Activated naive CD8-positive, alpha-beta T cell treated with anti-CD3 and anti-CD28 coated beads, Interleukin-2, amount 10 ng/mL, durations not matched to agents 7 days and 5 days (primary cell): ENCODE results near the gene RGPD6. TPM values are rescaled to one million over a fixed set of nuclear protein-coding genes. Genes with fewer than 3 reads are reported as not detected.
"Not testable (repeated sequence)": the region's sequence is repeated elsewhere in the genome, so short reads cannot be mapped to it uniquely, and the experiment has no call there.

Experiments
- ATAC-seq: fragments of 150-1000 bp; cut with Tn5 transposase; one replicate; pipeline ENCODE4 v1.10.0; 2021; ENCODE audit warnings: low read depth, moderate library complexity
- POLR2A ChIA-PET: fragments of 350-600 bp; sonication (Branson Sonifier 250); formaldehyde crosslinking; loops from one replicate; lab custom pipeline; 2021; ENCODE audit warnings: antibody characterized with exemption; lab: Charles Lee
- DNase-seq: peaks from one replicate; pipeline ENCODE4 v3.0.0; 2021
- H3K27ac Mint-ChIP-seq: one replicate; pipeline ENCODE4 v1.8.0; 2022; ENCODE audit warnings: mild to moderate bottlenecking, mixed read lengths
- H3K27me3 Mint-ChIP-seq: one replicate; pipeline ENCODE4 v1.8.0; 2022; ENCODE audit warnings: mild to moderate bottlenecking, moderate library complexity, mixed read lengths
- H3K36me3 Mint-ChIP-seq: one replicate; pipeline ENCODE4 v1.8.0; 2021; ENCODE audit warnings: mild to moderate bottlenecking, mixed read lengths
- H3K4me1 Mint-ChIP-seq: one replicate; pipeline ENCODE4 v1.8.0; 2021; ENCODE audit warnings: mixed read lengths
- H3K4me3 Mint-ChIP-seq: one replicate; pipeline ENCODE4 v1.8.0; 2022; ENCODE audit warnings: mild to moderate bottlenecking, moderate library complexity, mixed read lengths
- H3K9me3 Mint-ChIP-seq: one replicate; pipeline ENCODE4 v1.8.0; 2021; ENCODE audit warnings: mixed read lengths
- total RNA-seq, 2 experiments: library from RNA; stranded (reverse); gene quantifications; one replicate each; pipeline ENCODE4 v1.2.3, GENCODE V29; 2021

Gene RGPD6
- total RNA-seq: 10 to 100 TPM in 1 of 2 experiments, 1 to 10 TPM in 1; 6.3 to 15.5 TPM

GRCh38 chr2:110576763-110577416, at the start of gene RGPD6:
RGPD6 (minus strand) TSS chr2:110577222; CDS start chr2:110577024, 198 bp downstream.
- POLR2A ChIA-PET, H3K4me3 Mint-ChIP-seq, DNase-seq: not testable (repeated sequence)

GRCh38 chr2:110619326-110619939, 42.4 kb upstream of the RGPD6 start:
- H3K4me1 Mint-ChIP-seq, H3K36me3 Mint-ChIP-seq, POLR2A ChIA-PET, H3K27me3 Mint-ChIP-seq, ATAC-seq, H3K4me3 Mint-ChIP-seq, H3K27ac Mint-ChIP-seq, DNase-seq, H3K9me3 Mint-ChIP-seq: not testable (repeated sequence)

More at GRCh38 chr2:110576763-110577416, at the start of gene RGPD6:
- not testable (repeated sequence) for H3K27ac Mint-ChIP-seq, H3K9me3 Mint-ChIP-seq, H3K36me3 Mint-ChIP-seq, H3K4me1 Mint-ChIP-seq, H3K27me3 Mint-ChIP-seq
- peak; percentile 100 for ATAC-seq

- ATAC-seq, DNase-seq, H3K36me3 Mint-ChIP-seq, H3K4me1 Mint-ChIP-seq, H3K9me3 Mint-ChIP-seq, POLR2A ChIA-PET, H3K27me3 Mint-ChIP-seq, H3K4me3 Mint-ChIP-seq, H3K27ac Mint-ChIP-seq: not testable (repeated sequence)
These were observed 36.9 kb upstream of the RGPD6 start for GRCh38 chr2:110613927-110614326.

GRCh38 chr2:110610613-110611250, 33.7 kb upstream of the RGPD6 start:
- H3K4me1 Mint-ChIP-seq, H3K4me3 Mint-ChIP-seq, H3K27ac Mint-ChIP-seq, H3K36me3 Mint-ChIP-seq, H3K27me3 Mint-ChIP-seq, POLR2A ChIA-PET, H3K9me3 Mint-ChIP-seq: not testable (repeated sequence)
- peak; percentile 68 for ATAC-seq
- peak; percentile 33 for DNase-seq

GRCh38 chr2:110609843-110610612, 33.0 kb upstream of the RGPD6 start:
- not testable (repeated sequence) for H3K27ac Mint-ChIP-seq

GRCh38 chr2:110608788-110609502, 31.9 kb upstream of the RGPD6 start:
- POLR2A ChIA-PET, H3K27ac Mint-ChIP-seq: not testable (repeated sequence)

More at GRCh38 chr2:110609843-110610612, 33.0 kb upstream of the RGPD6 start:
- H3K4me1 Mint-ChIP-seq, H3K9me3 Mint-ChIP-seq, POLR2A ChIA-PET, H3K4me3 Mint-ChIP-seq, DNase-seq, H3K27me3 Mint-ChIP-seq, H3K36me3 Mint-ChIP-seq: not testable (repeated sequence)
- ATAC-seq: peak; percentile 18

GRCh38 chr2:110605057-110605456, 28.0 kb upstream of the RGPD6 start:
- POLR2A ChIA-PET, DNase-seq, H3K36me3 Mint-ChIP-seq, H3K4me3 Mint-ChIP-seq, H3K27me3 Mint-ChIP-seq, H3K9me3 Mint-ChIP-seq, H3K27ac Mint-ChIP-seq, H3K4me1 Mint-ChIP-seq, ATAC-seq: not testable (repeated sequence)

More at GRCh38 chr2:110608788-110609502, 31.9 kb upstream of the RGPD6 start:
- H3K4me3 Mint-ChIP-seq, H3K36me3 Mint-ChIP-seq, DNase-seq, H3K27me3 Mint-ChIP-seq, H3K9me3 Mint-ChIP-seq, ATAC-seq, H3K4me1 Mint-ChIP-seq: not testable (repeated sequence)

GRCh38 chr2:110603917-110604591, 27.0 kb upstream of the RGPD6 start:
- not testable (repeated sequence) for H3K9me3 Mint-ChIP-seq

GRCh38 chr2:110602139-110602538, 25.1 kb upstream of the RGPD6 start:
- H3K27me3 Mint-ChIP-seq, H3K27ac Mint-ChIP-seq, POLR2A ChIA-PET, H3K4me1 Mint-ChIP-seq, H3K36me3 Mint-ChIP-seq, ATAC-seq, H3K9me3 Mint-ChIP-seq, DNase-seq, H3K4me3 Mint-ChIP-seq: not testable (repeated sequence)

More at GRCh38 chr2:110603917-110604591, 27.0 kb upstream of the RGPD6 start:
- DNase-seq, H3K27ac Mint-ChIP-seq, H3K4me3 Mint-ChIP-seq, POLR2A ChIA-PET, H3K27me3 Mint-ChIP-seq, H3K4me1 Mint-ChIP-seq, H3K36me3 Mint-ChIP-seq, ATAC-seq: not testable (repeated sequence)

- DNase-seq, H3K27me3 Mint-ChIP-seq, ATAC-seq, H3K9me3 Mint-ChIP-seq, H3K4me3 Mint-ChIP-seq, H3K36me3 Mint-ChIP-seq, H3K27ac Mint-ChIP-seq, H3K4me1 Mint-ChIP-seq, POLR2A ChIA-PET: not testable (repeated sequence)
These were observed 15.0 kb upstream of the RGPD6 start for GRCh38 chr2:110591973-110592372.

- POLR2A ChIA-PET, DNase-seq, H3K27ac Mint-ChIP-seq, H3K4me3 Mint-ChIP-seq, ATAC-seq, H3K27me3 Mint-ChIP-seq, H3K9me3 Mint-ChIP-seq, H3K36me3 Mint-ChIP-seq, H3K4me1 Mint-ChIP-seq: not testable (repeated sequence)
These were observed 12.8 kb upstream of the RGPD6 start for GRCh38 chr2:110589677-110590330.

- H3K27me3 Mint-ChIP-seq, H3K9me3 Mint-ChIP-seq, H3K36me3 Mint-ChIP-seq, H3K27ac Mint-ChIP-seq, DNase-seq, ATAC-seq, H3K4me1 Mint-ChIP-seq, POLR2A ChIA-PET, H3K4me3 Mint-ChIP-seq: not testable (repeated sequence)
These were observed 11.5 kb upstream of the RGPD6 start for GRCh38 chr2:110588520-110588919.
